CD4-positive, alpha-beta T cell treated with Interleukin-4 for 4 hours (primary cell): Measurements from ENCODE around the gene ERG.

Source experiments
- DNase-seq: peaks from one replicate; pipeline ENCODE4 v3.0.0-alpha.2; 2020

Gene ERG

GRCh38 chr21:38388203-38388602, 110.1 kb downstream of the ERG start:
- no peak for DNase-seq

GRCh38 chr21:38386967-38387366, 111.3 kb downstream of the ERG start:
- no peak for DNase-seq

- no peak for DNase-seq
Observed at GRCh38 chr21:38385427-38386175, 112.7 kb downstream of the ERG start.

GRCh38 chr21:38384675-38385426, 113.4 kb downstream of the ERG start:
- no peak for DNase-seq

GRCh38 chr21:38384238-38384560, 114.1 kb downstream of the ERG start:
- DNase-seq: no peak

- no peak for DNase-seq
Observed at GRCh38 chr21:38383411-38384237, 114.7 kb downstream of the ERG start.

- no peak for DNase-seq
Observed at GRCh38 chr21:38380481-38381137, 117.7 kb downstream of the ERG start.

GRCh38 chr21:38379147-38379546, 119.1 kb downstream of the ERG start:
- no peak for DNase-seq

GRCh38 chr21:38377165-38378088, 120.8 kb downstream of the ERG start:
- no peak for DNase-seq

- no peak for DNase-seq
Observed at GRCh38 chr21:38376693-38377092, 121.6 kb downstream of the ERG start.

GRCh38 chr21:38376235-38376634, 122.0 kb downstream of the ERG start:
- DNase-seq: no peak

- DNase-seq: no peak
Observed at GRCh38 chr21:38367646-38368045, 130.6 kb downstream of the ERG start.

- no peak for DNase-seq
Observed at GRCh38 chr21:38365521-38365920, 132.8 kb downstream of the ERG start.

GRCh38 chr21:38363693-38364092, 134.6 kb downstream of the ERG start:
- DNase-seq: no peak

- no peak for DNase-seq
Observed at GRCh38 chr21:38361324-38361723, 137.0 kb downstream of the ERG start.

GRCh38 chr21:38359835-38360234, 138.4 kb downstream of the ERG start:
- no peak for DNase-seq

- DNase-seq: no peak
Observed at GRCh38 chr21:38359090-38359489, 139.2 kb downstream of the ERG start.

- DNase-seq: no peak
Observed at GRCh38 chr21:38358666-38359065, 139.6 kb downstream of the ERG start.

- no peak for DNase-seq
Observed at GRCh38 chr21:38358098-38358497, 140.2 kb downstream of the ERG start.

- no peak for DNase-seq
Observed at GRCh38 chr21:38356883-38357625, 141.2 kb downstream of the ERG start.
